Measurements from ENCODE around the gene CTNNA2.

Gene CTNNA2

GRCh38 chr2:79945653-79946445 lies 433.0 kb downstream of the CTNNA2 start:
- Mint-ChIP-seq H3K36me3 (ENCODE audit: low read depth) (no peaks in the 10 kb centered on the region), H3K4me1 (ENCODE audit: low read depth) (no peaks in the 10 kb centered on the region), H3K27ac (no peak overlapping the region), H3K9me3 (no peaks in the 10 kb centered on the region), H3K27me3 (no peaks in the 10 kb centered on the region), H3K4me3 (no peak overlapping the region)
- no peak for DNase-seq

- H3K4me3 Mint-ChIP-seq = no peak overlapping the region
- H3K27ac Mint-ChIP-seq = no peak overlapping the region
- no peaks in the 10 kb centered on the region for H3K36me3 Mint-ChIP-seq (ENCODE audit: low read depth)
- H3K27me3 Mint-ChIP-seq = no peaks in the 10 kb centered on the region
- DNase-seq = no peak
- no peaks in the 10 kb centered on the region for H3K9me3 Mint-ChIP-seq
- H3K4me1 Mint-ChIP-seq (ENCODE audit: low read depth) = no peaks in the 10 kb centered on the region
These were observed 434.9 kb downstream of the CTNNA2 start for GRCh38 chr2:79947751-79948150.

GRCh38 chr2:79950526-79950925 lies 437.7 kb downstream of the CTNNA2 start:
- Mint-ChIP-seq H3K4me1 (ENCODE audit: low read depth) (no peaks in the 10 kb centered on the region), H3K9me3 (no peaks in the 10 kb centered on the region), H3K4me3 (no peak overlapping the region), H3K27ac (no peak overlapping the region), H3K27me3 (no peaks in the 10 kb centered on the region), H3K36me3 (ENCODE audit: low read depth) (no peaks in the 10 kb centered on the region)
- DNase-seq = no peak

- Mint-ChIP-seq H3K27me3 (no peaks in the 10 kb centered on the region), H3K4me1 (ENCODE audit: low read depth) (no peaks in the 10 kb centered on the region), H3K27ac (no peak overlapping the region), H3K36me3 (ENCODE audit: low read depth) (no peaks in the 10 kb centered on the region), H3K4me3 (no peak overlapping the region), H3K9me3 (no peaks in the 10 kb centered on the region)
- DNase-seq = no peak
These were observed 439.8 kb downstream of the CTNNA2 start for GRCh38 chr2:79952616-79953015.

GRCh38 chr2:79960035-79960434 lies 447.2 kb downstream of the CTNNA2 start:
- H3K27me3 Mint-ChIP-seq = no peaks in the 10 kb centered on the region
- peaks cover 13% of the 10 kb centered on the region for H3K9me3 Mint-ChIP-seq
- H3K36me3 Mint-ChIP-seq (ENCODE audit: low read depth) = no peaks in the 10 kb centered on the region
- no peak for DNase-seq
- H3K27ac Mint-ChIP-seq = no peak overlapping the region
- no peak overlapping the region for H3K4me3 Mint-ChIP-seq
- no peaks in the 10 kb centered on the region for H3K4me1 Mint-ChIP-seq (ENCODE audit: low read depth)

- Mint-ChIP-seq H3K9me3 (peaks cover 13% of the 10 kb centered on the region), H3K36me3 (ENCODE audit: low read depth) (no peaks in the 10 kb centered on the region), H3K4me1 (ENCODE audit: low read depth) (no peaks in the 10 kb centered on the region), H3K27me3 (no peaks in the 10 kb centered on the region), H3K4me3 (no peak overlapping the region), H3K27ac (no peak overlapping the region)
- DNase-seq = no peak
These were observed 447.7 kb downstream of the CTNNA2 start for GRCh38 chr2:79960519-79960918.

GRCh38 chr2:79964966-79965365 lies 452.1 kb downstream of the CTNNA2 start:
- no peaks in the 10 kb centered on the region for H3K27me3 Mint-ChIP-seq
- no peaks in the 10 kb centered on the region for H3K4me1 Mint-ChIP-seq (ENCODE audit: low read depth)
- no peak overlapping the region for H3K4me3 Mint-ChIP-seq
- H3K9me3 Mint-ChIP-seq = peaks cover 16% of the 10 kb centered on the region
- no peak overlapping the region for H3K27ac Mint-ChIP-seq
- DNase-seq = no peak
- no peaks in the 10 kb centered on the region for H3K36me3 Mint-ChIP-seq (ENCODE audit: low read depth)

- Mint-ChIP-seq H3K4me3 (no peak overlapping the region), H3K36me3 (ENCODE audit: low read depth) (no peaks in the 10 kb centered on the region), H3K4me1 (ENCODE audit: low read depth) (no peaks in the 10 kb centered on the region), H3K9me3 (peaks cover 13% of the 10 kb centered on the region), H3K27me3 (no peaks in the 10 kb centered on the region), H3K27ac (no peak overlapping the region)
- no peak for DNase-seq
These were observed 453.5 kb downstream of the CTNNA2 start for GRCh38 chr2:79966369-79966768.

GRCh38 chr2:79966882-79967281 lies 454.0 kb downstream of the CTNNA2 start:
- Mint-ChIP-seq H3K27me3 (no peaks in the 10 kb centered on the region), H3K9me3 (peaks cover 13% of the 10 kb centered on the region), H3K4me3 (no peak overlapping the region), H3K27ac (no peak overlapping the region), H3K4me1 (ENCODE audit: low read depth) (no peaks in the 10 kb centered on the region), H3K36me3 (ENCODE audit: low read depth) (no peaks in the 10 kb centered on the region)
- no peak for DNase-seq

GRCh38 chr2:79971807-79972206 lies 459.0 kb downstream of the CTNNA2 start:
- Mint-ChIP-seq H3K4me3 (no peak overlapping the region), H3K27me3 (no peaks in the 10 kb centered on the region), H3K9me3 (peaks cover 6% of the 10 kb centered on the region), H3K4me1 (ENCODE audit: low read depth) (no peaks in the 10 kb centered on the region), H3K36me3 (ENCODE audit: low read depth) (no peaks in the 10 kb centered on the region), H3K27ac (no peak overlapping the region)
- no peak for DNase-seq

GRCh38 chr2:79972661-79973060 lies 459.8 kb downstream of the CTNNA2 start:
- no peak overlapping the region for H3K4me3 Mint-ChIP-seq
- H3K9me3 Mint-ChIP-seq = peaks cover 4% of the 10 kb centered on the region
- H3K4me1 Mint-ChIP-seq (ENCODE audit: low read depth) = no peaks in the 10 kb centered on the region
- no peaks in the 10 kb centered on the region for H3K36me3 Mint-ChIP-seq (ENCODE audit: low read depth)
- DNase-seq = no peak
- H3K27me3 Mint-ChIP-seq = no peaks in the 10 kb centered on the region
- H3K27ac Mint-ChIP-seq = no peak overlapping the region

- Mint-ChIP-seq H3K36me3 (ENCODE audit: low read depth) (no peaks in the 10 kb centered on the region), H3K9me3 (peaks cover 4% of the 10 kb centered on the region), H3K27me3 (no peaks in the 10 kb centered on the region), H3K4me1 (ENCODE audit: low read depth) (no peaks in the 10 kb centered on the region), H3K4me3 (no peak overlapping the region), H3K27ac (no peak overlapping the region)
- no peak for DNase-seq
These were observed 463.1 kb downstream of the CTNNA2 start for GRCh38 chr2:79975791-79976565.

GRCh38 chr2:79977792-79978191 lies 464.9 kb downstream of the CTNNA2 start:
- Mint-ChIP-seq H3K4me3 (no peak overlapping the region), H3K9me3 (peaks cover 6% of the 10 kb centered on the region), H3K36me3 (ENCODE audit: low read depth) (no peaks in the 10 kb centered on the region), H3K27ac (no peak overlapping the region), H3K4me1 (ENCODE audit: low read depth) (no peaks in the 10 kb centered on the region), H3K27me3 (no peaks in the 10 kb centered on the region)
- DNase-seq = no peak

GRCh38 chr2:79980116-79980515 lies 467.3 kb downstream of the CTNNA2 start:
- no peak for DNase-seq
- Mint-ChIP-seq H3K4me1 (ENCODE audit: low read depth) (no peaks in the 10 kb centered on the region), H3K27ac (no peak overlapping the region), H3K27me3 (no peaks in the 10 kb centered on the region), H3K4me3 (no peak overlapping the region), H3K36me3 (ENCODE audit: low read depth) (no peaks in the 10 kb centered on the region), H3K9me3 (peaks cover 4% of the 10 kb centered on the region)

GRCh38 chr2:79980816-79981215 lies 468.0 kb downstream of the CTNNA2 start:
- Mint-ChIP-seq H3K36me3 (ENCODE audit: low read depth) (no peaks in the 10 kb centered on the region), H3K4me1 (ENCODE audit: low read depth) (no peaks in the 10 kb centered on the region), H3K27ac (no peak overlapping the region), H3K9me3 (peaks cover 3% of the 10 kb centered on the region), H3K27me3 (no peaks in the 10 kb centered on the region), H3K4me3 (no peak overlapping the region)
- no peak for DNase-seq
